OCI-LY1 (cell line): Measurements from ENCODE around the gene NOTCH2.

ENCODE experiments used
- CTCF ChIP-seq: fragments of 200-600 bp; sonication (generic), shearing (Covaris generic); IDR thresholded peaks from 2 replicates; pipeline ENCODE4 v1.5.1; 2017; ENCODE audit warnings: mild to moderate bottlenecking, antibody characterized with exemption, low read length, moderate library complexity, mixed read lengths
- EZH2 ChIP-seq: fragments of 200-600 bp; sonication (generic), shearing (Covaris generic); IDR thresholded peaks from 2 replicates; pipeline ENCODE4 v1.8.0; 2017; ENCODE audit warnings: borderline replicate concordance, mixed run types, mild to moderate bottlenecking, antibody characterized with exemption, low read length, moderate library complexity, mixed read lengths

- no peak for TF ChIP-seq CTCF
- no peak for TF ChIP-seq EZH2
Observed at GRCh38 chr1:119962296-119962968, 107.0 kb downstream of the NOTCH2 start.
